BJ (cell line): ENCODE data around the gene ADGRG4. TPM values are rescaled to one million over a fixed set of nuclear protein-coding genes. Genes with fewer than 3 reads are reported as not detected.
"Not testable (repeated sequence)": the region's sequence is repeated elsewhere in the genome, so short reads cannot be mapped to it uniquely, and the experiment has no call there.

Experiments used
- CTCF ChIA-PET: fragments of 350-600 bp; formaldehyde crosslinking; extraction: SDS; loops from one replicate; lab custom pipeline; 2021; ENCODE audit warnings: antibody characterized with exemption, inconsistent platforms; lab: Yijun Ruan, JAX
- POLR2A ChIA-PET: fragments of 300-600 bp; sonication (Branson Sonifier 250); formaldehyde crosslinking; extraction: SDS; loops from one replicate; lab custom pipeline; 2021; ENCODE audit warnings: antibody characterized with exemption; lab: Charles Lee
- DNase-seq: peaks from one replicate; pipeline ENCODE4 v3.0.0-alpha.2; 2011; ENCODE audit warnings: low read depth
- H3K27me3 ChIP-seq: 2 replicates; pipeline ENCODE4 v1.6.0; 2011; ENCODE audit warnings: low read length; ENCODE audit not compliant: control insufficient read depth, insufficient read depth
- H3K36me3 ChIP-seq: 2 replicates; pipeline ENCODE4 v1.5.1; 2011; ENCODE audit warnings: low read length; ENCODE audit not compliant: control insufficient read depth, insufficient read depth
- H3K4me3 ChIP-seq: 2 replicates; pipeline ENCODE4 v1.5.1; 2011; ENCODE audit warnings: low read depth, mild to moderate bottlenecking, control low read depth, low read length
- CTCF ChIP-seq: IDR thresholded peaks from 2 replicates; pipeline ENCODE4 v1.5.1; 2011; ENCODE audit warnings: low read depth, mild to moderate bottlenecking, control low read depth, inconsistent platforms, low read length, moderate library complexity; ENCODE audit not compliant: insufficient read depth
- polyA plus RNA-seq: library from polyadenylated mRNA; depleted of rRNA; stranded (reverse); fragments of >200 nt; gene quantifications from 2 replicates; pipeline ENCODE4 v1.2.3, GENCODE V29; 2011

Gene ADGRG4
- polyA plus RNA-seq, 1 experiment: 0.01 TPM

- no peak overlapping the region for H3K4me3 ChIP-seq
- no peak for DNase-seq
- ChIA-PET CTCF (no interaction called here), POLR2A (no interaction called here)
- H3K27me3 ChIP-seq: no peaks in the 10 kb centered on the region
- TF ChIP-seq CTCF: no peak
- H3K36me3 ChIP-seq: no peaks in the 10 kb centered on the region
These were observed 137.4 kb downstream of the ADGRG4 start for GRCh38 chrX:136438192-136438591.

- H3K36me3 ChIP-seq, DNase-seq, CTCF ChIA-PET, H3K27me3 ChIP-seq, POLR2A ChIA-PET, H3K4me3 ChIP-seq: not testable (repeated sequence)
These were observed 144.9 kb downstream of the ADGRG4 start for GRCh38 chrX:136445674-136446073.

GRCh38 chrX:136446208-136446607, 145.4 kb downstream of the ADGRG4 start:
- no peak for TF ChIP-seq CTCF
- ChIA-PET CTCF (no interaction called here), POLR2A (no interaction called here)
- DNase-seq: no peak
- no peaks in the 10 kb centered on the region for H3K27me3 ChIP-seq
- no peaks in the 10 kb centered on the region for H3K36me3 ChIP-seq
- H3K4me3 ChIP-seq: no peak overlapping the region

GRCh38 chrX:136447308-136447707, 146.5 kb downstream of the ADGRG4 start:
- H3K4me3 ChIP-seq: no peak overlapping the region
- no peaks in the 10 kb centered on the region for H3K36me3 ChIP-seq
- DNase-seq: no peak
- ChIA-PET CTCF (interaction anchor here (0.7 kb wide), 1 partner anchor 8 kb away, joined by 4 read pairs; no protein-coding TSS in a partner anchor), POLR2A (no interaction called here)
- H3K27me3 ChIP-seq: no peaks in the 10 kb centered on the region
- no peak for TF ChIP-seq CTCF

- H3K4me3 ChIP-seq: no peak overlapping the region
- no peak for DNase-seq
- POLR2A ChIA-PET: no interaction called here
- H3K36me3 ChIP-seq: no peaks in the 10 kb centered on the region
- no peak for TF ChIP-seq CTCF
- CTCF ChIA-PET: no interaction called here
- H3K27me3 ChIP-seq: no peaks in the 10 kb centered on the region
These were observed 147.2 kb downstream of the ADGRG4 start for GRCh38 chrX:136447968-136448367.

- no peak for DNase-seq
- CTCF ChIA-PET: no interaction called here
- no peak overlapping the region for H3K4me3 ChIP-seq
- POLR2A ChIA-PET: no interaction called here
- H3K27me3 ChIP-seq: no peaks in the 10 kb centered on the region
- H3K36me3 ChIP-seq: no peaks in the 10 kb centered on the region
- no peak for TF ChIP-seq CTCF
These were observed 149.5 kb downstream of the ADGRG4 start for GRCh38 chrX:136450050-136450830.
